ENCODE data around the gene EXOC3L4. TPM values are rescaled to one million over a fixed set of nuclear protein-coding genes. Genes with fewer than 3 reads are reported as not detected.
A peak's percentile ranks its signal among the peaks of the same experiment; 100 is the strongest.

Gene EXOC3L4
- total RNA-seq (2021; fragmentation: NEBNext Ultra II Directional; extraction: Animal tissue kit (Norgen Biotek cat#: 25700)) (0.45 TPM in 1 of 2 replicates, not detected in the other), polyA plus RNA-seq (2011; rRNA removed) (0.24 and 0.57 TPM in 2 replicates), polyA minus RNA-seq (2011; rRNA and poly(A)+ RNA removed) (0.13 TPM in 1 of 2 replicates, not detected in the other)
- 0.72 TPM for polyA plus RNA-seq (2011; cell fraction: cytosol; rRNA removed)
- 1.8 TPM for polyA plus RNA-seq (2011; cell fraction: nucleus; rRNA removed)
- polyA plus RNA-seq (2012, experiment 1 of 2), result 0.53 to 0.60 TPM in 2 of 4 replicates, not detected in the others
- polyA plus RNA-seq (2012, experiment 2 of 2), result 0.47 TPM
- 0.20 TPM for polyA plus RNA-seq (2013, experiment 1 of 2)
- 0.13 TPM for polyA plus RNA-seq (2013, experiment 2 of 2)
- polyA minus RNA-seq (2011; cell fraction: cytosol; rRNA and poly(A)+ RNA removed), result not detected
- 0.60 TPM for polyA minus RNA-seq (2011; cell fraction: nucleus; rRNA and poly(A)+ RNA removed)
- long read RNA-seq, experiment 1, result 0 reads
- long read RNA-seq, experiment 2, result 0 reads

GRCh38 chr14:103094406-103095209 is at the start of gene EXOC3L4:
Gene EXOC3L4 (plus strand): TSS chr14:103094725. CDS start chr14:103100220, 5,495 bp downstream.
- peak within 1 kb of the TSS; percentile 45 for H4K8ac ChIP-seq (ENCODE audit: extremely low read depth, insufficient read depth, low read length)
- peak within 1 kb of the TSS; percentile 95; the same call in 1 of the 2 replicates for H2BK15ac ChIP-seq (ENCODE audit: low read length)
- WGBS, 2 experiments (ENCODE audit: extremely low coverage in 1 of 2, insufficient coverage in 1 of 2, insufficient read length in 1 of 2, insufficient replicate concordance in 2 of 2, low coverage in 1 of 2, low lambda C conversion rate in 2 of 2, missing lambda C conversion rate in 1 of 2), result 91% methylated on average over 21 of the region's 23 CpGs; no CpG with 5 or more reads in 1 of the 2 experiments
- H4K91ac ChIP-seq (replicated peaks; ENCODE audit: insufficient read length, low read length), result no peak within 1 kb of the TSS
- H3K27ac ChIP-seq (ENCODE audit: low read depth, low read length), result no peak within 1 kb of the TSS
- H3K23me2 ChIP-seq (ENCODE audit: low read depth, low read length), result peaks cover 4% of the 10 kb centered on the region; the same call in 1 of the 2 replicates
- no peaks in the 10 kb centered on the region for H3K79me2 ChIP-seq (ENCODE audit: control insufficient read depth in 1 of 2, insufficient read depth in 2 of 2, low read length in 2 of 2)
- H3K23ac ChIP-seq (ENCODE audit: insufficient read length), result no peak within 1 kb of the TSS
- H3K4me3 ChIP-seq (ENCODE audit: extremely low read depth in 1 of 4, insufficient read depth in 2 of 4, low read depth in 3 of 4, low read length in 4 of 4), result no peak within 1 kb of the TSS
- H2AFZ ChIP-seq (ENCODE audit: low read length), result no peak within 1 kb of the TSS
- no peaks in the 10 kb centered on the region for H3K79me1 ChIP-seq (ENCODE audit: low read depth, low read length)
- DNase-seq (ENCODE audit: low read depth in 1 of 2, low spot score in 2 of 2), result no peak
- ChIA-PET CTCF (ENCODE audit: partially characterized antibody) (interaction anchor here (0.8 to 5.4 kb wide), 5 partner anchors 11 to 47 kb away, joined by 3 to 58 read pairs (median 5); no protein-coding TSS in a partner anchor), POLR2A (ENCODE audit: partially characterized antibody) (interaction anchor here (0.9 to 1.5 kb wide), 3 partner anchors 10 to 35 kb away, joined by 3 to 5 read pairs (median 4); partner anchors contain the start of gene LBHD2)
- H2BK12ac ChIP-seq (ENCODE audit: low read depth, low read length), result peak within 1 kb of the TSS; percentile 68; the same call in 1 of the 2 replicates
- H3K56ac ChIP-seq (replicated peaks; ENCODE audit: insufficient read length, low read depth, low read length), result no peak within 1 kb of the TSS
- H3K9me3 ChIP-seq (ENCODE audit: insufficient read depth in 2 of 2, low read depth in 1 of 2, low read length in 1 of 2), result no peaks in the 10 kb centered on the region
- H3K36me3 ChIP-seq (ENCODE audit: control insufficient read depth in 2 of 4, insufficient read depth in 4 of 4, low read length in 3 of 4), result no peaks in the 10 kb centered on the region
- no peak within 1 kb of the TSS for H3K4me2 ChIP-seq (ENCODE audit: insufficient read depth in 1 of 2, low read depth in 2 of 2, low read length in 2 of 2)
- H3K14ac ChIP-seq (ENCODE audit: insufficient read length), result no peak within 1 kb of the TSS
- H3K4ac ChIP-seq (replicated peaks; ENCODE audit: insufficient read length, low read depth, low read length), result no peak within 1 kb of the TSS
- no peak within 1 kb of the TSS for H4K5ac ChIP-seq (ENCODE audit: insufficient read length, low read depth, low read length)
- FAIRE-seq, result no peak
- H4K20me1 ChIP-seq (replicated peaks in 1 of 2; ENCODE audit: control insufficient read depth in 1 of 2, insufficient read depth in 2 of 2, low read length in 2 of 2), result peaks cover 0 to 1% of the 10 kb centered on the region in 2 experiments
- H2BK120ac ChIP-seq (replicated peaks; ENCODE audit: low read depth, low read length), result no peak within 1 kb of the TSS
- H2BK5ac ChIP-seq (ENCODE audit: low read depth, low read length), result peak within 1 kb of the TSS; percentile 66
- peak within 1 kb of the TSS; percentile 48 for H3K18ac ChIP-seq (ENCODE audit: extremely low read depth, low read length)
- H3K9ac ChIP-seq (replicated peaks in 1 of 4; ENCODE audit: extremely low read depth in 1 of 4, low read depth in 3 of 4, low read length in 3 of 4), result no peak within 1 kb of the TSS; a peak in 1 of 7 replicates
- peak within 1 kb of the TSS; percentile 82; the same call in 1 of the 2 replicates for H2AK5ac ChIP-seq (ENCODE audit: low read depth, low read length)
- peak within 1 kb of the TSS; percentile 72; the same call in 1 of the 2 replicates for H2BK20ac ChIP-seq (ENCODE audit: low read length)
- H3K4me1 ChIP-seq (replicated peaks in 1 of 4; ENCODE audit: control insufficient read depth in 3 of 4, insufficient read depth in 4 of 4, low read length in 3 of 4), result peaks cover 3 to 27% (median 12%) of the 10 kb centered on the region in 4 experiments
- H3K27me3 ChIP-seq (replicated peaks in 1 of 4; ENCODE audit: control insufficient read depth in 3 of 4, extremely low read depth in 1 of 4, insufficient read depth in 3 of 4, low read length in 3 of 4), result peaks cover 0 to 12% (median 6%) of the 10 kb centered on the region in 4 experiments; a peak in 4 of 7 replicates
- TF ChIP-seq NANOG (IDR thresholded peaks at IDR 0.05; ENCODE audit: insufficient read depth, low read depth, low read length, poor library complexity, severe bottlenecking) (no peak), ATF2 (IDR thresholded peaks at IDR 0.05; ENCODE audit: low read length) (no peak), SP4 (IDR thresholded peaks at IDR 0.05; ENCODE audit: low read length) (no peak), USF2 (IDR thresholded peaks at IDR 0.05; ENCODE audit: low read length) (no peak)
- TF ChIP-seq, protein P1, sequence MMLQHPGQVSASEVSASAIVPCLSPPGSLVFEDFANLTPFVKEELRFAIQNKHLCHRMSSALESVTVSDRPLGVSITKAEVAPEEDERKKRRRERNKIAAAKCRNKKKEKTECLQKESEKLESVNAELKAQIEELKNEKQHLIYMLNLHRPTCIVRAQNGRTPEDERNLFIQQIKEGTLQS (IDR thresholded peaks at IDR 0.05; ENCODE audit: insufficient read depth, low read depth, low read length), result no peak

Data from H1 (cell line).